Stimulated activated CD4-positive, alpha-beta T cell treated with anti-CD3 and anti-CD28 coated beads, Interleukin-4, amount 100 ng/mL, for 24 hours (primary cell): Measurements from ENCODE around the gene PHGDH.
"Not testable (repeated sequence)": the region's sequence is repeated elsewhere in the genome, so short reads cannot be mapped to it uniquely, and the experiment has no call there.

Experiments used
- DNase-seq: peaks from one replicate; pipeline ENCODE4 v3.0.0-alpha.2; 2020

PHGDH gene

GRCh38 chr1:119768778-119769177 is 57.0 kb downstream of the PHGDH start, which contains the start of gene HMGCS2:
Gene HMGCS2 (minus strand): TSS chr1:119768905. CDS start chr1:119768844, 61 bp downstream.
- no peak for DNase-seq

- no peak for DNase-seq
Observed at GRCh38 chr1:119771016-119771415, 59.3 kb downstream of the PHGDH start.

GRCh38 chr1:119771770-119772169 is 60.0 kb downstream of the PHGDH start:
- no peak for DNase-seq

- DNase-seq, result no peak
Observed at GRCh38 chr1:119772298-119772697, 60.6 kb downstream of the PHGDH start.

GRCh38 chr1:119773711-119774241 is 62.0 kb downstream of the PHGDH start:
- no peak for DNase-seq

GRCh38 chr1:119774746-119775490 is 63.2 kb downstream of the PHGDH start:
- DNase-seq, result no peak

- no peak for DNase-seq
Observed at GRCh38 chr1:119778359-119778758, 66.6 kb downstream of the PHGDH start.

- no peak for DNase-seq
Observed at GRCh38 chr1:119778886-119779560, 67.3 kb downstream of the PHGDH start.

GRCh38 chr1:119779869-119780356 is 68.2 kb downstream of the PHGDH start:
- no peak for DNase-seq

GRCh38 chr1:119781434-119782210 is 69.9 kb downstream of the PHGDH start:
- DNase-seq, result no peak

- no peak for DNase-seq
Observed at GRCh38 chr1:119782631-119783325, 71.0 kb downstream of the PHGDH start.

GRCh38 chr1:119783354-119784185 is 71.8 kb downstream of the PHGDH start:
- DNase-seq, result no peak

- DNase-seq, result no peak
Observed at GRCh38 chr1:119784191-119784781, 72.6 kb downstream of the PHGDH start.

GRCh38 chr1:119786046-119786445 is 74.3 kb downstream of the PHGDH start:
- DNase-seq, result not testable (repeated sequence)

GRCh38 chr1:119786473-119787050 is 74.8 kb downstream of the PHGDH start:
- DNase-seq, result not testable (repeated sequence)

GRCh38 chr1:119787776-119788175 is 76.0 kb downstream of the PHGDH start:
- no peak for DNase-seq

- no peak for DNase-seq
Observed at GRCh38 chr1:119790451-119791198, 78.9 kb downstream of the PHGDH start.

- no peak for DNase-seq
Observed at GRCh38 chr1:119791377-119791776, 79.6 kb downstream of the PHGDH start.
